OCI-LY3 (cell line): ENCODE data around the gene MESP2.

Source experiments
- H2AFZ ChIP-seq: fragments of 200-600, 300-600 bp; shearing (Covaris generic); 2 replicates; pipeline ENCODE4 v1.6.0; 2014; ENCODE audit warnings: antibody characterized with exemption, low read depth, low read length
- H3K27ac ChIP-seq: fragments of 200-600, 300-600 bp; sonication (generic); 2 replicates; pipeline ENCODE4 v1.5.1; 2014; ENCODE audit warnings: mild to moderate bottlenecking, low read length, moderate library complexity, mixed read lengths
- H3K27me3 ChIP-seq: fragments of 200-600, 300-600 bp; sonication (generic); 2 replicates; pipeline ENCODE4 v1.6.1; 2014; ENCODE audit warnings: low read depth, low read length, mixed read lengths
- H3K36me3 ChIP-seq: fragments of 200-600, 300-600 bp; sonication (generic); replicated peaks from 2 replicates; pipeline ENCODE3; 2014; ENCODE audit warnings: low read depth, low read length, mixed read lengths
- H3K4me1 ChIP-seq: fragments of 300-600, 200-600 bp; sonication (generic); 2 replicates; pipeline ENCODE4 v1.6.1; 2014; ENCODE audit warnings: low read length, mixed read lengths
- H3K4me2 ChIP-seq: fragments of 200-600, 300-600 bp; sonication (generic); 2 replicates; pipeline ENCODE4 v1.6.1; 2014; ENCODE audit warnings: low read length, mixed read lengths
- H3K4me3 ChIP-seq: fragments of 300-600, 200-600 bp; sonication (generic); 2 replicates; pipeline ENCODE4 v1.5.1; 2014; ENCODE audit warnings: antibody characterized with exemption, mild to moderate bottlenecking, low read length, moderate library complexity
- H3K79me2 ChIP-seq: fragments of 300-600, 200-600 bp; shearing (Covaris generic); 2 replicates; pipeline ENCODE4 v1.6.1; 2014; ENCODE audit warnings: mild to moderate bottlenecking, low read length, mixed read lengths
- H3K9ac ChIP-seq: fragments of 300-600, 200-600 bp; shearing (Covaris generic); 2 replicates; pipeline ENCODE4 v1.6.0; 2014; ENCODE audit warnings: mild to moderate bottlenecking, low read length, moderate library complexity
- H3K9me3 ChIP-seq: fragments of 200-600, 300-600 bp; shearing (Covaris generic); 2 replicates; pipeline ENCODE4 v1.6.1; 2014; ENCODE audit warnings: low read length, mixed read lengths; ENCODE audit not compliant: insufficient read depth
- H4K20me1 ChIP-seq: fragments of 200-600, 300-600 bp; sonication (generic); 2 replicates; pipeline ENCODE4 v1.6.1; 2016; ENCODE audit warnings: low read length, mixed read lengths; ENCODE audit not compliant: insufficient read depth
- CTCF ChIP-seq: fragments of 200-600, 300-600 bp; sonication (generic); IDR thresholded peaks from 2 replicates; pipeline ENCODE4 v1.5.1; 2014; ENCODE audit warnings: antibody characterized with exemption, low read length, low read depth
- EZH2phosphoT487 ChIP-seq: fragments of 200-600 bp; shearing (Covaris generic); IDR thresholded peaks from 2 replicates; pipeline ENCODE4 v1.6.1; 2018; ENCODE audit warnings: antibody characterized with exemption, mixed run types, low read depth

MESP2 gene

DNA sequence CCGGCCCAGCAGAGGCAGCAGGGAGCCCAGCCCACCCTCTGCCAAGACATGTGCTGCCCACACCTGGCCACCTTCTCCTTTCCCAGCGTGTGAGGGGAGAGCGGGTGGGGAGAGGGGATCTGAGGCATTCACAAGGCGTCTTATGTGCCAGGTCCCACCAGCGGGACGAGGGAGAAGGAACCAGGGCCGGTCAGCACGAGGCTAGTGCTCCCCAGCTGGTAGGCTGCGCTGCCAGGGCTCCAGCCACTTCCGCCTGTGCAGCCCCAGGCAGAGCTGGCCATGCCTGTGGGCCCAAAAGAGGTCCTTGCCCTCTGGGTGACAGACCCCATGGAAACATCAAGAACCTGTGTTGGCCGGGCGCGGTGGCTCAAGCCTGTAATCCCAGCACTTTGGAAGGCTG lies 31.0 kb upstream of the MESP2 start:
- H2AFZ ChIP-seq: no peak overlapping the region
- peaks cover 4% of the 10 kb centered on the region for H3K79me2 ChIP-seq
- H3K27ac ChIP-seq: no peak overlapping the region
- H3K4me1 ChIP-seq: peaks cover 9% of the 10 kb centered on the region; the same call in 1 of the 2 replicates
- H3K9ac ChIP-seq: no peak overlapping the region
- no peak overlapping the region for H3K4me3 ChIP-seq
- H3K27me3 ChIP-seq: no peaks in the 10 kb centered on the region
- no peak overlapping the region for H3K4me2 ChIP-seq
- H4K20me1 ChIP-seq: no peaks in the 10 kb centered on the region
- TF ChIP-seq CTCF (no peak), EZH2phosphoT487 (no peak)
- H3K36me3 ChIP-seq: no peaks in the 10 kb centered on the region
- no peaks in the 10 kb centered on the region for H3K9me3 ChIP-seq

GRCh38 chr15:89745768-89746167 lies 30.4 kb upstream of the MESP2 start:
- Histone ChIP-seq H3K9ac (no peak overlapping the region), H3K4me3 (no peak overlapping the region), H3K27ac (no peak overlapping the region), H3K79me2 (peaks cover 5% of the 10 kb centered on the region), H3K4me2 (no peak overlapping the region), H3K27me3 (no peaks in the 10 kb centered on the region), H4K20me1 (no peaks in the 10 kb centered on the region), H3K9me3 (no peaks in the 10 kb centered on the region), H2AFZ (no peak overlapping the region), H3K4me1 (peaks cover 6% of the 10 kb centered on the region; the same call in 1 of the 2 replicates), H3K36me3 (no peaks in the 10 kb centered on the region)
- TF ChIP-seq EZH2phosphoT487: no peak

DNA sequence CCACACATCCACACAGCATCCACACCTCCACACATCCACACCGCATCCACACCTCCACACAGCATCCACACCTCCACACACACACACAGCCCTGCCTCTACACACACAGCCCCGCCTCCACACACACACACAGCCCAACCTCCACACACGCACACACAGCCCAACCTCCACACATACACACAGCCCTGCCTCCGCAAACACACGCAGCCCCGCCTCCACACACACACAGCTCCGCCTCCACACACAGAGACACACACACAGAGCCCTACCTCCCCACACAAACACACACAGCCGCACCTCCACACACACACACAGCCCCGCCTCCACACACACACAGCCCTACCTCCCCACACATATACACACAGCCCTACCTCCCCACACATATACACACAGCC lies 29.7 kb upstream of the MESP2 start:
- no peak overlapping the region for H3K4me2 ChIP-seq
- H3K9ac ChIP-seq: no peak overlapping the region
- no peak overlapping the region for H2AFZ ChIP-seq
- peaks cover 5% of the 10 kb centered on the region for H3K79me2 ChIP-seq
- H3K9me3 ChIP-seq: no peaks in the 10 kb centered on the region
- no peaks in the 10 kb centered on the region for H3K36me3 ChIP-seq
- H3K4me1 ChIP-seq: peaks cover 8% of the 10 kb centered on the region
- TF ChIP-seq EZH2phosphoT487 (no peak), CTCF (no peak)
- H3K4me3 ChIP-seq: no peak overlapping the region
- H3K27me3 ChIP-seq: no peaks in the 10 kb centered on the region
- no peak overlapping the region for H3K27ac ChIP-seq
- H4K20me1 ChIP-seq: no peaks in the 10 kb centered on the region

GRCh38 chr15:89747708-89748682 lies 28.1 kb upstream of the MESP2 start:
- Histone ChIP-seq H4K20me1 (no peaks in the 10 kb centered on the region), H3K4me2 (no peak overlapping the region), H3K27ac (no peak overlapping the region), H3K4me3 (no peak overlapping the region), H3K36me3 (no peaks in the 10 kb centered on the region), H3K9me3 (no peaks in the 10 kb centered on the region), H3K27me3 (no peaks in the 10 kb centered on the region), H3K4me1 (peaks cover 13% of the 10 kb centered on the region), H3K79me2 (peaks cover 5% of the 10 kb centered on the region), H3K9ac (no peak overlapping the region), H2AFZ (no peak overlapping the region)
- TF ChIP-seq CTCF (no peak), EZH2phosphoT487 (no peak)
